Right ventricle myocardium superior (tissue), 1 donor: Measurements from ENCODE around the gene CLEC20A. TPM values are rescaled to one million over a fixed set of nuclear protein-coding genes. Genes with fewer than 3 reads are reported as not detected.
A peak's percentile ranks its signal among the peaks of the same experiment; 100 is the strongest.

ENCODE experiments used
- ATAC-seq: fragments of 200-7000 bp; cut with Tn5 transposase; one replicate; pipeline ENCODE4 v1.9.1; 2020; ENCODE audit warnings: mild to moderate bottlenecking; ENCODE audit not compliant: poor library complexity
- DNase-seq: peaks from one replicate; pipeline ENCODE4 v3.0.0-alpha.2; 2020
- intact Hi-C: fragments of 100-400 bp; cut with DNase I; formaldehyde crosslinking; loops from one replicate; pipeline ENCODE4 v1.11.2; 2022
- total RNA-seq: library from RNA; stranded (reverse); fragmentation: NEBNext Ultra II Directional; extraction: Animal tissue kit (Norgen Biotek cat#: 25700); gene quantifications from one replicate; pipeline ENCODE4 v1.2.1, GENCODE V29; 2021
- donor health status: DM: no; HTN: yes; CAD: no; lungs with severe emphysema.

Gene CLEC20A
- total RNA-seq, 1 donor from 2014 or later, result not detected

DNA sequence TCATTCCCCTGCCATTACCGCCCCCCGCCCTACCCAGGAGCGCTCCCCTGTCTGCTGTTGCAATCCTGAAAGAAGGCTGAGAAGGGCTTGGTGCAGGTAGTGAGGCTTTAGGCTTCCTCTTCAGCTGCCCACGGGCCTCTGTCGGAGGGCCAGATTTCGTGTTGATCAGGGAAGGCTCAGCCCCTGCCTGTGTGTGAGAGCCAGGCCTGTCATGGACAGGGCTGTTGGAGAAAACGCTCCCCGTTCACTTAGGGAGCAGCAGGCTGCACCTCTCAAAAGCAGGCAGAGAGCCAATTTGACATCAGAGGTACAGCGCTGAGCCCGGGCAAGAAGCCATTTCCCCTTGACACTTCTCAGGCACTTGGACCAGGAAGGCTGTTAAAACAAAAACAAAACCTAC is 35.1 kb upstream of the CLEC20A start:
- intact Hi-C loops, result no loop called here
- ATAC-seq (peak; percentile 5), DNase-seq (no peak)

DNA sequence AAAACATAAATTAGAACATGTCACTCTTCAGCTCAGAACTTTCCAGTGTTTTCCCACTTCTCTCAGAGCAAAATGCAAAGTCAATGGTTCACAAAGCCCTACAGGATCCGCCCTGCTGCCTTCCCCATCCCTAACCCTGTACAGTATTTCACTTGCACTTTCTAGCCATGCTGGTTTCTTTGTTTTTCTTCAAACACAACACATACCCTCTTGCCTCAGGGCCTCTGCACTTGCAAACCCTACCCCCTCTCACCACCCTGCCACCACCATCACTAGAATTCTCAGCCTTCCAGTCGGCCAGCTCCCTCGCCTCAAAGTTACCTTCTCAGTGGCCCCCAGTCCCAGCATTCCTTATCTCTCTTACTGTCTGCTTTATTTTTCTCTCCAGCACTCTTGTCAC is 33.7 kb upstream of the CLEC20A start:
- no peak for ATAC-seq
- intact Hi-C loops, result no loop called here
- DNase-seq, result no peak

DNA sequence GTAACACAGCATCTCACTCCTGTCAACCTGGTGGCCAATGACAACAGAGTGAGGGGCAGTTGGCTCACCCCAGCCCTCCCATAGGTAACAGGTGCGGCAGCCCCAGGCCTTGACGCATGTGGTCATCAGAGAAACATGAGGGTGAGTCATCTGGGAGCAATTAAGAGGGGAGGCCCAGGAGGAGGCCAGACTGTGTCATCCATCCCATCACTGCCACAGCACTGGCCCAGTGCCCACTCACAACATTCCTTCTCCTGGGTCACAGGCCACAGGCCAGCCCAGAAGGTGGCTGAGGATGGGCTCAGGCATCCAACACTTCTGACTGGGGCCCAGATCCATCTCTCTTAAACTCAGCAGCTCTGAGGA is 33.3 kb upstream of the CLEC20A start:
- DNase-seq, result no peak
- peak; percentile 15 for ATAC-seq
- intact Hi-C loops, result no loop called here

- intact Hi-C loops, result no loop called here
- ATAC-seq, result no peak
- no peak for DNase-seq
Measured at GRCh38 chr1:178529364-178530036, 32.7 kb upstream of the CLEC20A start.

DNA sequence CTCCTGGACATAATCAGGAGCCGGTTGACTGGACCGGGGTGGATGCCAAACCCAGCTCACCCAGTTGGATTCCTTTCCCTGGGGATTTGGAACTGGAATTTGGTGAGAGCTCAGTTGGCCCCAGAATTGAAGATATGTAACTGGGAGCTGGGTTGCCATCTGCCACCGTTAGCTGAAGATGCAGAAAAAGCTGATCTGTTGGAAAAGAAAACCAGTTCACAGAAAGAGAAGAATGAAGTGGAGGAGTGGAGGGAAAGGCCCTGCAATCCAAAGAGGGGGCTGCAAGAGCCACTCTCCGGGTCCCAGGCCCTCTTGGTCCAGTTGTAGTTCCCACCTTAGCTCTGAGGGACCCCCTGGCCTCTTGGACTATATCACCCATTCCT is 32.2 kb upstream of the CLEC20A start:
- DNase-seq (no peak), ATAC-seq (no peak)
- intact Hi-C loops, result no loop called here

DNA sequence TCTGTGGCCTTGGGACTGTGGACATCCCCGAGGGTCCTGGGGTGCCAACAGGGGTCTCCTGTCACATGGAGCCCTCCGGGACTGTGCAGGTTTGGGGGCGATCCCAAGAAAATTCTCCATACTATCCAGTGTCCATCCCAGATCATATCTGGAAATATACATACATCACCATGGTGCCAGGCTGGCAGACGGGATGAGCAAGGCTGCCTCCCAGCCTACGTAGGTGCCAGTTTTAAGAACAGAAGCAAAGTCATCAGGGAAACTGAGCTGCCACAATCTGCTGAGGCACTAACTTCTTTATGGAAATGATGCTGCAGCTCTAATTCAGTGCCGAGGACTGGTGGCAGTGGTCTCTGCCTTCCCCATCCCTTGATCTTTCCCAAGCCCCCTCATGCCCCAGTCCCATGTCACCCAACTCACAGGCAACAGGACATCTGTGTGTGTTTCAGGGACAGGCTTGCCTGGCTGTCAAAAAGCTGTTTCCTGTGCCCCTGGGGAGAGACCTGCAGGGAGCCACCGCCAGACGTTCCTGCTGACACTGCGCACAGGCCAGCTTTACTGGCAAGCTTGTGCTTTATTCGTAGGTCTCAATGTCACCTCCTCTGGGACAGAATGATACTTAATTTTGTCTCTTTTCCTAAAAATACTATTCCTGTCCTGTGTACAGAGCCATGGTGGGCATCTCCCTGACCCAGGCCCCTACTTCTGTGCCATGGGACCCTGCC is 31.6 kb upstream of the CLEC20A start:
- no peak for DNase-seq
- no peak for ATAC-seq
- intact Hi-C loops, result no loop called here

DNA sequence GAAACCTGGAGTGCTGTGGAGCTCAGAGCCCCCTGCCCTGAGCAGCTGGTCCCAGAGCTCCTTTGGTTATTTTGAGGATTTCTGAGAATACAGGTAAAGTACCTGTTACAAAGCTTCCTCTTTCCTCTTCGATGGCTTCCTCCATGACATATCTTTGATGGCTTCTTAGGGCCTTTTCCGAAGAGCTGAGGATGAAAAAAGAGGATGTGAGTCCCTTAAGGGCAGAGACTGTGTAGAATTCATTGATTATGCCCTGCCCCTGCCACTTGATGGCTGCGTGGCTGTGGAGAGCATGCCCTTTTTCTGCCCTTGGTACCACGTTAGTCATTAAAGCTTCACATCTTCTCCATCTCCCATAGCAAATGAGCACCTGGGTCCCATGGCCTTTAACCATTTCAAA is 30.4 kb upstream of the CLEC20A start:
- DNase-seq (no peak), ATAC-seq (no peak)
- intact Hi-C loops, result no loop called here

GRCh38 chr1:178521241-178521640 is 24.5 kb upstream of the CLEC20A start:
- intact Hi-C loops, result no loop called here
- ATAC-seq, result no peak
- DNase-seq, result no peak

DNA sequence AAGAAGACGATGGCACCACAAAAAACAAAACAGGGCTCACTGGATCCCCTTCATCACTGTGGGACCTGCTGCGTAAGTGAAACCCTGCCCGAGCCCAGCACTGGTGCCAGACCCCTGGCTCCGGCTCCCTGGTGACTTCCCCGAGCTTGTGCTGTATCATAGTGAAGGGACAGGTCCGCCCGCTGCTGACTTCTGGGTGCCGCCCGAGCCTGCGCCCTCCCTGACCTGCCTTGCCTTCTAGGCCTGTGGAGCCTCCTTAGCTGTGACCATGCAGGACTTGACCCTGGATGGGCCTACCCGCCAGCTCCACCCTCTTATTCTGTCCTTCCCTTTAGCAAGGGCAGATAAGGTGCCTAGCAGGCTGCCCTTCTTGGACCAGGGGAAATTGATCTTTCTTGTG is 24.0 kb upstream of the CLEC20A start:
- no peak for DNase-seq
- ATAC-seq, result no peak
- intact Hi-C loops, result no loop called here

DNA sequence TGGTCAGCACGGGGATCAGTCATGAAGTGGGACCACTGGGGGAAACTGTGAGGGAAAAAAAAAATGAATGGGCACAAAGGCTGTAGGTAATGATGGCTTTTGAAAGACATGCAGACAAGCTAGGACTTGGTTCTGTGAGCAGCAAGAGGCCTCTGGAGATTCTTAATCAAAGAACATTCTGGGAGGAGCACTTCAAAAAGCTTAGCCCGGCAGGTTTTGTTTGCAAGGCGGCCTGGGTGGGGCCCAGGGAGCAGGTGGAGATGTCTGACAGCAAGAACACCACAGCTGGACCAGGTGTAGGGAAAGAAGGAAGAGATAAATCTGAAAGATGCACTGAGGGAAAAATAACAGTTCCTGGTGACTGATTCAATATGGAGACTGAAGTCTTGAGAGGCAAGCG is 22.1 kb upstream of the CLEC20A start:
- DNase-seq (no peak), ATAC-seq (no peak)

GRCh38 chr1:178516110-178516509 is 19.3 kb upstream of the CLEC20A start:
- DNase-seq (no peak), ATAC-seq (no peak)
- intact Hi-C loops, result no loop called here

More for the DNA sequence above, 22.1 kb upstream of the CLEC20A start:
- intact Hi-C loops, result no loop called here

GRCh38 chr1:178513278-178513983 is 16.7 kb upstream of the CLEC20A start:
- ATAC-seq, result peak; percentile 85
- peak; percentile 80 for DNase-seq
- intact Hi-C loops, result no loop called here

DNA sequence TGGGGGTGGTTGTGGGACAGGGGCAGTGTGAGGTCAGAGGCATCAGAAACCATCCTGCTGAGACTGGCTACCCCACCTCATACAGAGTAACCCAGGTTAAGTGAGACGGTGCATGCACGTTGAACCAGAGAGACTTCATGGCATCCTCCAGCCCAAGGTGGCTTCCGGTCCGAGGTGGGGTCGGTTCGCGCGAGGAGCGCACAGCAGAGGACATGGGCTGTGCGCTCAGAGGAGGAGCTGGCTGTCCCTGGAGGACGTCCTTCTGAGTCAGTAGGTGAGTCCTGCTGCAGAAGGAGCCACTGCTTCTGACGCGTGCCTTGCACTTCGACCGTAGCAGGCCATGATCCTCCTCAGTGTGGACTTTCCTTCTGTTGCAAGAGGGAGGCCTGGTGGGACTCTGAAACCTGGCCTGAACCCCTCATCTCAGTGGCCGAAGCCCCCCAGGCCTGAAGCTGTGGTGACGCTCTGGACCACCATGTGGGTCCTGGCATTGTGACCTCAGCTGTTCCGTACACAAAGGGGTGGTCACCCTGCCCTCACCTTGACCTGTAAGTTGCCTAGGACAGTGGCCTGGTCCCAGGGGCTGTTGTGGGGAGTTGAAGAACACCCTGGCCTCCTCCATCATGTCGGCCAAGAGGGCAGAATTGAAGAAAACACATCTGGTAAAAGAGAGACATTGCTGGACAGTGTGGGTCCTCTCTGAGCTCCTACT is 16.0 kb upstream of the CLEC20A start, which contains the start of gene TEX35:
Gene TEX35, plus strand, starts transcription at position 544 of the 712 bp plus-strand sequence. Its CDS starts 80 bp downstream, at position 624.
- no peak for ATAC-seq
- intact Hi-C loops, result no loop called here
- DNase-seq, result no peak

- DNase-seq (no peak), ATAC-seq (no peak)
- intact Hi-C loops, result no loop called here
Measured at GRCh38 chr1:178510155-178510554, 13.4 kb upstream of the CLEC20A start.

DNA sequence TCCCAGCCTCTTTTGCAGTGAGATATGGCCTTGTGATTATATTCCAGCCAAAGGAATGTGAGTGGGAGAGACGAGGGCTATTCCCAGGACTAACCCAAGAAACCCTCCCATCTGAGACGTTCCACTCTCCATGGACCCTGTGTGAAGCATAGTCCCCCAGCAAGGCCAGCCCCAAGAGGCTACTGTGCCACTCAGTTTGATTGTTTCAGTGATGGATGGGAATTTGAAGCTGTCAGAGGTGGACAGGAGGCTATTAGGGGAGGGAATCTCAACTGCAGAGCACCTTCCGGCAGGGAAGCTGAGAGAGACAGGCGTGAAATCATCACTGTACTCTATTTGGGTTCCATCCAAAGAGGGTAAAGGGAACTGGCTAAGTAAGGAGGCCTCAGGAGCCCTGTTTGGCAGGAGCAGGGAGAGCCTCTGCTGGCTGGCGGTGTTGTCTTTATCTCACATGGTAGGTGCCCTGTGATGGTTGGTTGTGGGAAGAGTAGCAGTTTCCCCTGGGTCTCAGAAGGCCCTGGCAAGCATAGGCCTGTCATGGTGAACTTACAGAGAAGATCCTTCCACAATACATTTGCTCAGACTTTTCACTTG is 12.7 kb upstream of the CLEC20A start:
- intact Hi-C loops, result no loop called here
- DNase-seq (no peak), ATAC-seq (peak; percentile 76)

DNA sequence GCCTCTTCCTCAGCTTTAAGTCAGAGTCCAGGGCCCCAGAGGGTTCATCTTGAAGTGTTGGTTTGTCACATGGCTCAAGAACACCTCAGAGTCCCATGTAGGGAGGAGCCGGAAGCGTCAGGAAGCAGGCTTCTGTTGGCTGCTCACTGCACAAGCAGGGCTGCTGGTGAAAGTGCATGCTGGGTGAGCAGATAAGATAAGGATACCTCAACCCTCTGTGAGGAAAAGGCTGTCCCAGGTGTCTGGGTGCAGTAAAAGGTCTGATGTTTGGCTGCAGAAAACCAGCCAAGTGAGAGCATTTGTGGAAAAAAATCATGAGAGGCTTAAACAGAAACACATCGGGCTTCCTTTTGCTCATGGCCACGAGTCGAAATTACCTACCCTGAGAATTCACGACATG is 9.9 kb upstream of the CLEC20A start:
- intact Hi-C loops, result no loop called here
- DNase-seq (no peak), ATAC-seq (no peak)

GRCh38 chr1:178506177-178506576 is 9.4 kb upstream of the CLEC20A start:
- DNase-seq (no peak), ATAC-seq (peak; percentile 43)
- intact Hi-C loops, result no loop called here

DNA sequence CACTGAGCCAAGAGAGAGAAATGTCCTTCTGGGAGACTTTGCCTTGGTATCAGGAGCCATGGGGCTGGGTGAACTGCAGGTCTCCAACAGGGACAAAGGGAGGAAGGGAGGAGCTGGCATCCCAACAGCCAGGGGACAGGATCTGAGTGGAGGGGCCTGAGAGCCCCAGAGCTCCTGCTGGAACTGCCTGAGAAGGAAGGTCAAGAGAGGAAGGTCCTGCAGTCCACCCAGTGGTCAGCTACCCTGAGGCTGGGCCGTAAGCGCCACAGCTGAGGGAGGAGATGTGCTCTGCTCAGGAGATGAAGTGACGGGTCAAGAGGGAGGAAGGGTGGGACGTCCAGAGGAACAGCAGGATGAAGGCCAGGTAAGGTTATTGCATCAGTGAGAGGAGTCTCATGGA is 7.5 kb upstream of the CLEC20A start:
- intact Hi-C loops, result no loop called here
- DNase-seq, result no peak
- no peak for ATAC-seq

GRCh38 chr1:178503849-178504248 is 7.1 kb upstream of the CLEC20A start:
- no peak for ATAC-seq
- intact Hi-C loops, result no loop called here
- DNase-seq, result no peak
